Measurements from ENCODE around the gene UBN2. TPM values are rescaled to one million over a fixed set of nuclear protein-coding genes. Genes with fewer than 3 reads are reported as not detected.

UBN2 gene
- total and polyA plus RNA-seq, 2 of the 13 experiments (the other 11 are each of a cell fraction or from before 2014, with no cell fraction given) = 5.6 to 5.7 TPM

- TF ChIP-seq TERF1 (CRISPR knock-in tag; IDR thresholded peaks at IDR 0.05) (no peak), RFXAP (CRISPR knock-in tag; IDR thresholded peaks at IDR 0.05; ENCODE audit: borderline replicate concordance) (0 out of 2 replicates have a peak, but pooled peaks have one; percentile 8), HNRNPL (IDR thresholded peaks at IDR 0.05; ENCODE audit: low read depth, low read length) (no peak), ZBTB10 (CRISPR knock-in tag; IDR thresholded peaks at IDR 0.05; ENCODE audit: borderline replicate concordance) (peak; percentile 6; the same call in 1 of the 2 replicates), SYNCRIP (IDR thresholded peaks at IDR 0.05; ENCODE audit: insufficient read depth, low read depth, low read length) (no peak), CENPX (CRISPR knock-in tag; IDR thresholded peaks at IDR 0.05) (no peak), POLR2A (IDR thresholded peaks at IDR 0.05; ENCODE audit: insufficient read depth in 1 of 2, low read depth in 2 of 2, low read length in 2 of 2) (peak in 1 of 2 experiments; percentile 9; a peak in 2 of 4 replicates), AGO1 (IDR thresholded peaks at IDR 0.05; ENCODE audit: low read depth, low read length, poor library complexity, severe bottlenecking) (no peak), STAG1 (CRISPR knock-in tag; IDR thresholded peaks at IDR 0.05) (no peak), SOX13 (IDR thresholded peaks at IDR 0.05) (peak; percentile 6; the same call in 1 of the 2 replicates), SOX13 (CRISPR knock-in tag; conservative IDR thresholded peaks at IDR 0.05 in 1 of 2, IDR thresholded peaks at IDR 0.05 in 1 of 2) (no peak), ATF1 (CRISPR knock-in tag; IDR thresholded peaks at IDR 0.05) (peak; percentile 70), U2AF1 (optimal IDR thresholded peaks at IDR 0.05; ENCODE audit: low read depth, low read length) (peak; percentile 60), MAFF (IDR thresholded peaks at IDR 0.05; ENCODE audit: low read depth, low read length) (peak; percentile 41; the same call in 1 of the 2 replicates), ZNF232 (CRISPR knock-in tag; IDR thresholded peaks at IDR 0.05; ENCODE audit: borderline replicate concordance) (no peak), FOXO1 (CRISPR knock-in tag; IDR thresholded peaks at IDR 0.05) (no peak), KDM5A (IDR thresholded peaks at IDR 0.05; ENCODE audit: borderline replicate concordance, low read length) (peak; percentile 60; the same call in 1 of the 2 replicates), PAX8 (CRISPR knock-in tag; IDR thresholded peaks at IDR 0.05; ENCODE audit: borderline replicate concordance) (no peak), JARID2 (CRISPR knock-in tag; IDR thresholded peaks at IDR 0.05; ENCODE audit: insufficient replicate concordance) (no peak), MAFK (conservative IDR thresholded peaks at IDR 0.05 in 1 of 2, IDR thresholded peaks at IDR 0.05 in 1 of 2; ENCODE audit: low read length in 2 of 2) (peak in 1 of 2 experiments; percentile 5; a peak in 1 of 4 replicates), ZNF850 (CRISPR knock-in tag; conservative IDR thresholded peaks at IDR 0.05) (0 out of 2 replicates have a peak, but pooled peaks have one; percentile 8), ZNF629 (CRISPR knock-in tag; conservative IDR thresholded peaks at IDR 0.05) (no peak), RBM22 (optimal IDR thresholded peaks at IDR 0.05; ENCODE audit: low read length) (peak; percentile 6), ZSCAN22 (CRISPR knock-in tag; IDR thresholded peaks at IDR 0.05) (no peak)
- TF ChIP-seq, protein P1, sequence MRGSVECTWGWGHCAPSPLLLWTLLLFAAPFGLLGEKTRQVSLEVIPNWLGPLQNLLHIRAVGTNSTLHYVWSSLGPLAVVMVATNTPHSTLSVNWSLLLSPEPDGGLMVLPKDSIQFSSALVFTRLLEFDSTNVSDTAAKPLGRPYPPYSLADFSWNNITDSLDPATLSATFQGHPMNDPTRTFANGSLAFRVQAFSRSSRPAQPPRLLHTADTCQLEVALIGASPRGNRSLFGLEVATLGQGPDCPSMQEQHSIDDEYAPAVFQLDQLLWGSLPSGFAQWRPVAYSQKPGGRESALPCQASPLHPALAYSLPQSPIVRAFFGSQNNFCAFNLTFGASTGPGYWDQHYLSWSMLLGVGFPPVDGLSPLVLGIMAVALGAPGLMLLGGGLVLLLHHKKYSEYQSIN (CRISPR knock-in tag; IDR thresholded peaks at IDR 0.05; ENCODE audit: borderline replicate concordance) = no peak
- TF ChIP-seq, protein P2, sequence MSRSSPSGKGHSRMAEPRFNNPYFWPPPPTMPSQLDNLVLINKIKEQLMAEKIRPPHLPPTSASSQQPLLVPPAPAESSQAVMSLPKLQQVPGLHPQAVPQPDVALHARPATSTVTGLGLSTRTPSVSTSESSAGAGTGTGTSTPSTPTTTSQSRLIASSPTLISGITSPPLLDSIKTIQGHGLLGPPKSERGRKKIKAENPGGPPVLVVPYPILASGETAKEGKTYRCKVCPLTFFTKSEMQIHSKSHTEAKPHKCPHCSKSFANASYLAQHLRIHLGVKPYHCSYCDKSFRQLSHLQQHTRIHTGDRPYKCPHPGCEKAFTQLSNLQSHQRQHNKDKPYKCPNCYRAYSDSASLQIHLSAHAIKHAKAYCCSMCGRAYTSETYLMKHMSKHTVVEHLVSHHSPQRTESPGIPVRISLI (CRISPR knock-in tag; IDR thresholded peaks at IDR 0.05; ENCODE audit: borderline replicate concordance) = 0 out of 2 replicates have a peak, but pooled peaks have one; percentile 3
Observed at GRCh38 chr7:139340808-139341057, 109.7 kb downstream of the UBN2 start (continued).
